Measurements from ENCODE around the gene KHSRP.
"Not testable (repeated sequence)": the region's sequence is repeated elsewhere in the genome, so short reads cannot be mapped to it uniquely, and the experiment has no call there.

KHSRP gene

DNA sequence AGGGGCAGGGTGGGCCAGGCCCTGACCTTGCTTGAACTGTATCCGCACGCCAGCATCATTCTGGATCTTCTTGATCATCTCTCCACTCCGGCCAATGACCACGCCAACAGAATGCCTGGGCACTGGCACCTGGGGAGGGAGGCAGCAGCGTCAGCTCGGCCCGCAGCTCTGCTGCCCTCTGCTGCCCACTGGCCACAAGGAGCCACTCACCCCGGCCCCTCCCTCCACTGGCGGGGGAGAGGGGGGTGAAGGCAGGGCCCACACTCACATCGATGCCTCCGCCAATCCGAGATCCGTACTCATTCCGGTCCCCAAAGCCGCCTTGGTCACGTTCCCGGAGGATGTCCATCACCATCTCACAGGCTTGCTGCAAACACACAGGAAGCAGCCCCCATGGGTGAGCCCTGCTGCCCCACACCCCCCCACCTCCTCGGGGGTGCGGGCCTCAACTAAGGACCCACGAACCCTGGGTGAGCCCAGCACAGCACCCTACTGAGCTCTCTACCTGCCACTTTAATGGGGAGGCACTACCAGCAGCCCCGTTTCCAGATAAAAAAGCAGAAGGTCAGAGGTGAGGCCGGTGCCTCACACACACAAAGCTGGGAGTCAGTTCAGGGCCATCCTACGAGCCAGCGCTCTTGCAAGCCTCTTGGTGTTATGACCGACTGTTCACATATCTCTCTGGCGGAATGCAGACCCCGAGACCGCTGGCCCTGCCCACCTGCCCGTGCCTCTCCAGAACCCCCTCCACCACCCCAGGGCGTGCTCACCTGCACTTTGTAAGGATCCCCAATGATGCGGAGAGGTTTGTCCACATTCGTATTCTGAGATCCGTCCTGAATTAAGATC, 6.7 kb downstream of the KHSRP start:
- DNase-seq (ENCODE audit: low read depth in 3 of 3): no peak

DNA sequence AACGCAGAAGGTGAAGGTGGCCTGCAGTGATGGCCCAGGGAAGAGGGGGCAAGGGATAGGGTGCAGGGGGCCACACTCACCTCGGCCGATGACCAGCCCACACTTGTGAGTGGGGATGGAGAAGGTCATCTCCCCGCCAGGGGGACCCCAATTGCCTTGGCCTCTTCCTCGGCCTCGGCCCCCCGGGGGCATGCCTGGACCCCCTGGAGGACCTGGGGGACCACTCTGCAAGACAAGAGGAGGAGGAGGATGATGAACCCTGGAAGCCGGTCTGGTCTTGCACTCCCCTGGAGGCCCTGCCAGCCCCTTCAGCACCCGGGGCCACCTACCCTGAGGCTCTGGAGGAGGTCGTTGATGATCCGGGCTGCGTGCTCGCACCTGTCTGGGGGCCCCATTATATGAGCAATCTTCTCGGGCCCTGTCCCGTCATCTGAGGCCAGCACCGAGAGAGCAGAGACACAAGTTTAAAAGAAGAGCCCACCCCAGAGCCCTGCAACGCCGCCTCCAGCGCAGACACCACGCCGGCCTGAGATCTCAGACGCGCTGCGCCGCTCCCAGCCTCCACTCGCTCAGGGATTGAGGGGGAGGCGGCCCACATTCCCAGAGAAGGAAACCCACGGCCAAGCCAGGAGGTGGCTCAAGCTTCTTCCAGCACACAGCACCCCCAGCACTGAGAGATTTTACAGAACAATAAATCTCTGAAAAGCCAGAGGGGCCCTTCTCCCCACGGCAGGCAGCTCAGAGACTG, 7.8 kb downstream of the KHSRP start:
- no peak for DNase-seq (ENCODE audit: low read depth in 3 of 3)

DNA sequence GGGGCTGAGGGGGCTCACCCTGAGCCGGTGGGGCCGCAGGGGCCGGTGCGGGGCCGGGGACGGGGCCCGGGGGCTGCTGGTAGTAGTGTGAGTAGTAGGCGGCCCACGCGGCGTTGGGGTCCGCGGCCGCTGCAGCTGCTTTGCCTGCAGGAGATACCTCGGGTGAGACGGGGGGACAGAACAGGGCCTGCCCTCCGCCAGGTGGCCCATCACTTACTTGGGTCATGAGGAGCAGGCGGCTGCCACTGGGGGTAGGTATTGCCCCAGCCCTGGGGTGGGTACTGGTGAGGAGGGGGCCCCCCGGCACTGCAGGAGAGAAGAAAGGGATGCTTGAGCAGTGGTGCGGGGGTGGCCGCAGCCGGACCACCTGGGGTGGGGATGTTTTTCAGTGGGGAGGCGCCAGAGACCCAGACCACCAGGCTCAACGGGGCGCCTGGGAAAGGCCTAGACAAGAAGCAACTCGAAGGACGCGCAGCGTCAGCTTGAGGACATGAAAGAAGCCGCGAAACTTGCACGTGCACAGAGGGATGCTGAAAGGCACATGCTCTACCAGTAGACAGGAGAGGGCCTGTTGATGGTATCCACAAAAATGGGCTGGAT, 8.9 kb downstream of the KHSRP start:
- no peak for DNase-seq (ENCODE audit: low read depth in 3 of 3)

DNA sequence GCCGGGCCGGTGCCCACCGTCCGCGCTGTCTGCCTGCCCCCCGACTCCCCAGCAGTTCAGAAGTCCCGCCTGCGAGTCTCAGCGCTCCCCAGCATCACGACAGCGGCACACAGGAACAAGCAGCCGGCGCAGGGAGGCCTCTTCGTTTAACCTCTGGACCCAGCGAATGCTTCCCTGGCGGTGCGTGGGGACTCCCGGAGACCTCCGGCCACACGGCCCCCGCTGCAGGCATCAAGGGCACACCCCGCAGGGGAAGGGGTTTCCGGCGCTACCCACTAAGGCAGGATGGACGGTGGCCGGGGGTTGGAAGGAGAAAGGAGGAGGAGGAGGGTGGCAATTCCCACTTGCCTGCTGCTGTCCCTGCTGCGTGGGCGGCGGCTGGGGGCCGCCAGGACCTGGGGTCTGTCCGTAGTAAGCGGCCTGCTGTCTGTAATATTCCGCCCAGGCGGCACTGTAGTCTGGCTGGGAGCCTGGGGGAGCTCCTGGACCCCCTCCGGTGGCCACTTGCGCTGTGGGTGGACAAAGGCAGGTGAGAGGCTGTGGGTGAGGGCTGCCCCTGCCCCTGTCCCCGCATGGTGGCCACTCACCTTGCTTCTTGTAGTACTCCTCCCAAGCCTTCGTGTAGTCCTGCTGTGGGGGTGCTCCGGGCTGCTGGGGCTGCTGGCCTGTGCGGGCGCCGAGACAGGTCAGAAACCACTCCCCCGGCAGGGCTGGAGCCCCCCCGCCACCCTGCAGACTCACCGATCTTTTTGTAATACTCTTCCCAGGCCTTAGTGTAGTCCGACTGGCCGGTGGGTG, 9.6 kb downstream of the KHSRP start:
- DNase-seq (ENCODE audit: low read depth in 3 of 3): no peak

DNA sequence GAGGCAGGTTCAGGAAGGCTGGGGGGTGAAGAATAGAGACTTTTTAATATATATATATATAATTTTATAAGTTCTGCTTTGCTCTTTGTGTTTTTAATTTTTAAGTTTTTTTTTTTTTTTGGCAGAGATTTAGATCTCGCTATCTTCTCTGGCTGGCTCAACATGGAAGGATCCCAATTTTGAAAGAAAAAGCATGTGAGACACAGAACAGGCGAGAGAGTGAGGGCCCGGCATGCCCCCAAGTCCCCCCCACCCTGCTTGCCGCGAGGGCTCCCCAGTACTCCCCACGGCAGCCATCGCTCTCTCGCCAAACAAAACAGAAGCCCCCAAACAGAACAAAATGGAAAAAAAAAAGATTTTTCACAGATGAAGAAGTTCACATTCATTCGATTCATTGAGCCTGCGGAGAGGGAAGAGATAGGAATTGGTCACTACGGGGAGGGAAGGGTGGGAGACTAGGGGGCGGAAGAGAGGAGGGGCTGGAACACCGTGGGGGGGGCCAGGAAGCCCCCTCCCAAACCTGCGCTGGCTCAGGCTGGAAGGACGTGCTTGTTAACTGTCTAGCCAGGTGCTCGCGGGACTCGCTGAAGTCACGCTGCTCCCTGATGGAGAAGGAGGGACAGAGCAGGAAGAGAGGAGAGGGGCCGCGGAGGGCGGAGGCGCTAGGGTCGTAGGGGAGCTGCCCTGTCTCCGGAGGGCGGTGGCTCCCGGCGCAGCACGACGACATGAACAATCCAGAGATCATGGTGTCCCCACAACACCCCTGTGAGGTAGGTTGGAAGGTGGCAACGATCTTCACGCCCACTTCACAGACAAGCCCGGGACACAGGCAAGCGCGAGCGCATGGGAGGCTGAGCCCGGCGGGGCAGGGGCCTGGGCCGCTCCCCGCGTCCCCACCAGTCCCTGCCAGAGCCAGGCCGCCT, 10.6 kb downstream of the KHSRP start:
- DNase-seq (ENCODE audit: low read depth in 3 of 3): no peak

DNA sequence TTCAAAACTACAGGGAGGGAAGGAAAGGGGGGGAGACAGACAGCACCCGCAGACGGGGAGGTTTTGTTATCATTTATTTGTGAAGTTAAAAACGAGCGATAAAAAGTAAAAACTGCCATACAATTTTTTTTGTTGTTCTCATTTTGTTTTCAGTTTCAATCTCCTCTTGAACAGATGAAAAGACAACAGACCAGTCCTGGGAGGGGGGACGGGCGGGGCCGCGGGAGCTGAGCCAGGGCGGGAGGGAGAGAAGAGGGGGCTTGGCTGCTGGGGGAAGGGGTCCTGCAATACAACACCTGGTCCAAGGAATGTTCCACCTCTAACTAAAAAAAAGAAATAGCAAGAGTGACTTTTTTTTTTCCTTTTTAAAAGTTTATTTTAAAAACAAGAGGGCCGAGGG, 11.3 kb downstream of the KHSRP start:
- no peak for DNase-seq (ENCODE audit: low read depth in 3 of 3)

DNA sequence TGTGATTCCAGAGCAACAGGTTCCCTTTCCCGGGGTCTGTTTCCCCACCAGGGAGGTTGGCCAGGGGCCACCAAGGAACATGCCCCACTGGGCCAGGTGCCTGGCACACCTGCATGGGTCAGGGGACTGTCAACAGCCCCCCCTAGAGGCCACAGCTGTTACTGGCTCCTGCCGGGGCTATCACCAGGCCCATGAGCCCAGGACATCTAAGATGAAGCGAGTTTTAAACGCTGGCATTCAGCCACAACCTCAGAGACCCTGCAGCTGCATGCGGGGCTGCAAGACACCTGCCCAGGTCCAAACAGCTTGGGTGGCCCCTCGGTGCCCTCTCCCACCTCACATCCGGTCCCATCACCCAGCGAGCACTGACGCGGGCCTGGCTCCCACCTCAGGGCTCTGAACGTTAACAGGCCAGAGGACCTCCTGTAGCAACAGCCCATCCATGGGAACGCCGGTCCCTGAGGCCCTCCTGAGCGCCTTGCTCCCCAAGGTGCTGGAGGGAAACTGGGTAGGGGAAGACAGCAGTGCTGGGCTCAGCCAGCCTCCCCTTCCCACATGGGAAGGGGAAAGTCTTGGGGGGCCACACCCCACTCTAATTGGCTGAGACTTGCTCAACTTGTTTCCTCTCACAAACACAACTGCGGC, 12.0 kb downstream of the KHSRP start:
- peak in 1 of 3 experiments; percentile 26 for DNase-seq (ENCODE audit: low read depth in 3 of 3)

DNA sequence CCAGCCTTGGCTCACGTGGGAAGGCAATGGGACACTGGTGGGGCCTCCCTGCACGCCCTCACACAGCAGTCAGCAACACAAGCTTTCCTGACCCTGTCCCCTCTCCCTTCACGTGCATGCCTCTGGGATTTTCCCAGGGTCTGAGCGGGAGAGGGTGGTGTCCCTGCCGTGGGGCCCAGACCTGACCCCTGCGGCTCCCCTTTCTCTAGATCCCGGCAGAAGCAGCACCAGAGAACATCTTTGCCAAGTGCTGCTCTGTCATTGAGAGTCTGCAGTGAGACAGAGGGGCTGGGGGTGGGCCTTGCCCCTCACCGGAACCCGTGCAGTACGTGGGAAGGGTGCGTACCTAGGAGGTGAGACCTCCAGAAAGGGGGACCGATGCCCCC, 12.6 kb downstream of the KHSRP start:
- no peak for DNase-seq (ENCODE audit: low read depth in 3 of 3)

DNA sequence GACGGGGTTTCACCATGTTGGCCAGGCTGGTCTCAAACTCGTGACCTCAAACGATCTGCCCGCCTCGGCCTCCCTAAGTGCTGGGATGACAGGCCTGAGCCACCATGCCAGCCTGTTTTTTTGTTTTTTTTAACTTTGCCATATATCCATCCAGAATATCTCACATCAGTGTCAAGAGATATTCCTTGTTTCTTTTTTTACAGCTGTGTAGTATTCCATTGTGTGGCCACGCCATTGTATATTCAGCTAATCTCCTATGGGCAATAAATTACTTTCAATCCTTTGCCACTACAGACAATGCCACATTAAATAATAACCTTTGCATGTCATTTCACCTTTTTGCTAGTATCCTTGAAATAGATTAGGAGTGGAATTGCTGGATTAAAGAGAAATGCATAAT, 15.3 kb downstream of the KHSRP start:
- no peak for DNase-seq (ENCODE audit: low read depth in 3 of 3)

DNA sequence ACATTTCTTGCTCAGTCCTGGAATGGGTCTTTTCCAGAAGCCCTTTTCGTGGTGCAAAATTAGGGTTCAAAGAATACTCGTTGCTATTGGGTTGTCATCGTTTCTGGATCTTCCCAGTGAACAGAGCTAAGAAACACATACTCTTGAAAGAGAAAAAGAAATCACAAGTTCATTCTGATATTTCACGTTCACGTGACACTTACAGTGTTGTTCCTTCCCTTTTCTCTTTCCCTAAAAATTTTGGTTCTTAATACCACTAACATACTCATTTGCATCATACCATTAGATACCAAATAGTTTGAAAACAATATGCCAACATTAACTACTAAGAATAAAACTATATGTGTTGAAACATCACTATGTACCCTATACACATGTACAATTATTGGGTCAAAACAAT, 18.2 kb downstream of the KHSRP start:
- no peak for DNase-seq (ENCODE audit: low read depth in 3 of 3)

DNA sequence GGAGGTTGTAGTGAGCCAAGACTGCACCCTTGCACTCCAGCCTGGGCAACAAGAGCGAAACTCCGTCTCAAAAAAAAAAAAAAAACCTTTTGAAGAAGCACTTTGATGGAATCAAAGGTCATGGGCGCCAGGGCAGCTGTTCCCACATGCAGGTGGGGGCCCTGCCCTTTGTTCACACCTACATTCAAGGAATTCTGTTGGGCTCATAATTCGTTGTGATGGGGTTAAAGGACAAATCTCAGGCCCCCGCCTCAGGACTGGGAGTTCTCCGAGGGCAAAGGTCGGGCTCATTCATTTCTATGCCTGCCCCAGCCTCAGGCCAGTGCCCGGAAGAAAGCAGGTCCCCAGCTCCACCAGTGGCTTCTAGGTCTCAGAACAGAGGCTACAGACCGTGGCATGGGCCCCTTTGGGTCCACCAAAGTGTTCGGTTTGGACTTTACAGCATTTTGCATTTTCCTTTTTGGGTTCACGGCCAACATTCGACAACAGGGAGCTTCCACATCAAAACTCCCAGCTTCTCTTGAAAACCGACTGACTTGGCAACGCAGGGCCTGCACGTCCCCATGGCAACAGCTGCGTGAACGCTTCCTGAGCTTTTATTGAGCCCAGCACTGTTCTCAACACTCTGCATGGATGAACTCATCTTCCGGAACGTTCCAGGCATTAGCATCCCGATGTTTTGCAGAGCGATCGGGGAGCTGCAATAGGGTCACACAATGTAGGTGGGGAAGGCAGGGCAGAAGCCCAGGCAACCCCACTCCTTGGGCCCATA, 21.6 kb downstream of the KHSRP start:
- DNase-seq (ENCODE audit: low read depth in 3 of 3): no peak

DNA sequence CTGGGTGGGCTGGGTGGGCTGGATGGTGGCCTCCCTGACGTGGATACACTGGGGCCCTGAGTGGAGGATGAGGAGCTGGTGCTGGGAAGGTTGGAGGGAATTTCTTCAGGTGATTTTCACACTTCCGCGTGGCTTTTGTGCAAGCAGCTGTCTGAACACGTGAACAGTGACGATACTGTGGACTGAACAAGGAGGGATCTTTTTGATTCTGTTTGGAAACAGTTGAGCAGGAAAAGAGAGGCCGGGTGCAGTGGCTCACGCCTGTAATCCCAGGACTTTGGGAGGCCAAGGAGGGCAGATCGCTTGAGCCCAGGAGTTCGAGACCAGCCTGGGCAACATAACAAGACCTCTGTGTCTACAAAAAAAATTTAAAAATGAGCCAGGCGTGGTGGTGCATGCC, 22.6 kb downstream of the KHSRP start:
- DNase-seq (ENCODE audit: low read depth in 3 of 3): no peak

DNA sequence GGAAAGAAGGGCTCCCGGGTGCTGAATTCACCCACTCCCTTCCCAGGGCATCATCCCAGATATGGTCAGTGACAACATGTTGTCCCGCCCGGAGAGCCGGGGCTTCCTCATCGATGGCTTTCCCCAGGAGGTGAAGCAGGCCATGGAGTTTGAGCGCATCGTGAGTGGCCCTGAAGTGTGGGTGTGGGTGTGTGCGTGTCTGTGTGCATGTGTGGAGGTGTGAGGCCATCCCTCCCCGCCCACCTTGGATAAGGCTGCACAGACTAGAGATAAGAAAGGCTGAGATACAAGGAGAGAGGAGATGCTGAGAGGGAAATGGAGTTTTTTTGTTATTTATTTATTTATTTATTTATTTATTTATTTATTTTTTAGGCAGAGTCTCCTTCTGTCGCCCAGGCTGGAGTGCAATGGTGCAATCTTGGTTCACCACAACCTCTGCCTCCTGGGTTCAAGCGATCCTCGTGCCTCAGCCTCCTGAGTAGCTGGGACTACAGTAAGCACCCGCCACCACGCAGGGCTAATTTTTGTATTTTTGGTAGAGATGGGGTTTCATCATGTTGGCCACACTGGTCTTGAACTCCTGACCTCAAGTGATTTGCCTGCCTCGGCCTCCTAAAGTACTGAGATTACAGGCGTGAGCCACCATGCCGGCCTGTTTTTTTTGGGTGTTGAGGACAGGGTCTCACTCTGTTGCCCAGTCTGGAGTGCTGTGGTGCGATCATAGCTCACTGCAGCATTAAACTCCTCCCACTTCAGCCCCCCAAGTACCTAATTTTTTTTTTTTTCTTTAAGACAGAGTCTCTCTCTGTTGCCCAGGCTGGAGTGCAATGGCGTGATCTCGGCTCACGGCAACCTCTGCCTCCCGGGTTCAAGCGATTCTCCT, 24.3 kb downstream of the KHSRP start:
- DNase-seq (ENCODE audit: low read depth in 3 of 3): not testable (repeated sequence)

DNA sequence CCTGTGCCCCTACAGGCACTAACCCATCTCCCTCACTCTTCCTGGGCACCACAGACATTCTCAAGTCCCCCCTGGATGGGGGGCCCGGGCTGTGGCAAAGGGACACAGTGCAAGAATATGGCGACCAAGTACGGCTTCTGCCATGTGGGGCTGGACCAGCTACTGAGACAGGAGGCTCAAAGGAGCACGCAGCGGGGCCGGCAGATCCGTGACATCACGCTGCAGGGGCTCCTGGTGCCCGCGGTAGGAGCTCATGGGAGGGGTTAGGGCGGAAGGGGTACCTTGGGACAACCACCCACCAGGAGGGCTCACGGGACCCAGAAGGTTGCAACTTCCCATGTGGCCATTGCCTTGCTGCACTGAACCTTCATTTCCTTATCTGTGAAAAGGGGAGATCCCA, 28.3 kb downstream of the KHSRP start:
- no peak for DNase-seq (ENCODE audit: low read depth in 3 of 3)

DNA sequence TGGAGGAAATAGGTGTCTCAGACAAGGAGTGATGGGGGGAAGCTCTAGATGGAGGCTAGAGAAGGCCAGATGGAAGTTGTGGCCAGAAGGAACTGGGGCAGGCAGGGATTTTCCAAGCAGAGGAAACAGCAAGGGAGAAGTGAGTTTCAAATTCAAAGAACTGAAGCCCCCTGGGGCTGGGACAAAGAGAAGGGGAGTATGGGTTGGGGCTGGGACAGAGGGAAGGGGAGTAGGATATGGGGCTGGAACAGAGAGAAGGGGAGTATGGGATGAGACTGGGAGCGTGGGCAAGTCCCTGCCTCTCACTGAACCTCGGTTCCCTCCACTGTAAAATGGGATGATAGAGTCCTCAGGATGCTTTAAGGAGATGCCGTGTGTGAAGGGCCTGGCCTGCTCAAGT, 29.8 kb downstream of the KHSRP start:
- no peak for DNase-seq (ENCODE audit: low read depth in 3 of 3)

DNA sequence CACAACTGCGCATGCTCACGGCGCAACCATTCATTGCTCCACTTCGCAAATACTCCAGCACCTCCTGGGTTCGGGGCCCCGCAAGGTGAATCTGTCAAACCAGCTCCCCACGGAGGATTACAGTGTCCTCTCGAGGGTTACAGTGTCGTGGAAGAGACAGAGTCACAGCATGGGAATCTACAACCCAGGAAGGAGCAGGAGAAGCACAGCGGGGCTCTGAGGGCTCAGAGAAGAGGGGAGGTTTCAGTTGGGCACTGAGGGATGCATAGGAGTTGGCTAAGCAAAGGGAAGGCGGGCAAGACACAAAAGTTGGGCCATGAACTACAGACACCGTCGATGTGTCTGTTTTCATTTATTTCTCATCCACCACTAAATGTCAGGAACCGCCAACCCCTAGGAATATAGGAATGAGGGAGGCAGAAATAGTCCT, 30.6 kb downstream of the KHSRP start:
- DNase-seq (ENCODE audit: low read depth in 3 of 3): peak in 2 of 3 experiments; percentile 50 to 52

DNA sequence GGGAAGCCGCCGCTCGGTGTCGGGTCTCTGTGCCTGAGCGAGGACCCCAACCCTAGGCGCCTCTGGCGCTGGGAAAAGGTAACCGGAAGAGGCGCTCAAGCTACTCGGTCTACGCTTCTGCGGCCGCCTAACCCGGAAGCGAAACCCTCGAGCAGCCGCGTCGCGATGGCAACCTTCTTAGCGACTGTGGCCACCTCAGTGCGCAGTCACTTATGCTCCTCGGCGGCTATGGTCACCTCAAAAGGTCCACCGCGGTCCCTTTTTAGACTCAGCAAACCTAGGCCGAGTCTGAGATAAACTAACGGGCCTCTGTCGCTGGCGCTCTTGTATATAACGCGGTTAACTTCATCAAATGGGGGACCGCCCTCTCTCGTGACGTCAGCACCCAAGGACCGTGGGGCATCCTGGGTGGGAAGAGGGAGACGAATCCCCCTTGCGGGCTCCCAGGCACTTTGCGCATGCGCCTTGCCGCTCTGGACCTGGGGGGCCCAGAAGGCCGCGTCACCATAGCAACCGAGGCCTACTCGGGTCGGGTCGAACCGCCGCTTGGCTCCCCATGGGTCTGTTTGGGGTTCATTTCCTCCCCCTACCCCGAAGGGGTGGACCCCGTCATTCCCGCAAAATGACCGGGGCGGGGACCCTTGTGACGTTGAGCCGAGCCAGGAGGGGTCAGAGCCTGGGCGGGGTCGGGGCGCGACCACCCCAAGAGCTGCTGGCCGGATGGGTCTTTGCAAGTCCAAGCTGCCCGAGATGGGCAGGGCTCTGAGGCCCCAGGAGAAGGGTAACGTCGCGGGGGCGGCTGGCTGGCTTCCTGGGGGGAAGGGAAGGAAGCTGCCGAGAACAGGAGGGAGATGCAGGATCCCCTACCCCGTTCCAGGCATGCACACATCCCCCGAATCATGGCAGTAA, 31.3 kb downstream of the KHSRP start, which contains the start of gene GTF2F1:
GTF2F1 (minus strand) TSS at position 91 of the 909 bp plus-strand sequence. CDS start 169 bp downstream, outside the sequence.
- DNase-seq (ENCODE audit: low read depth in 3 of 3): peak; percentile 85 to 92 (median 85)

All from stimulated activated CD4-positive, alpha-beta T cell treated with anti-CD3 and anti-CD28 coated beads, TNF-alpha, amount 100 ng/mL, for 4 hours (primary cell).